Measurements from ENCODE around the gene GAGE10. TPM values are rescaled to one million over a fixed set of nuclear protein-coding genes. Genes with fewer than 3 reads are reported as not detected.

Gene GAGE10
- total RNA-seq, 2 donors from 2014 or later: not detected

DNA sequence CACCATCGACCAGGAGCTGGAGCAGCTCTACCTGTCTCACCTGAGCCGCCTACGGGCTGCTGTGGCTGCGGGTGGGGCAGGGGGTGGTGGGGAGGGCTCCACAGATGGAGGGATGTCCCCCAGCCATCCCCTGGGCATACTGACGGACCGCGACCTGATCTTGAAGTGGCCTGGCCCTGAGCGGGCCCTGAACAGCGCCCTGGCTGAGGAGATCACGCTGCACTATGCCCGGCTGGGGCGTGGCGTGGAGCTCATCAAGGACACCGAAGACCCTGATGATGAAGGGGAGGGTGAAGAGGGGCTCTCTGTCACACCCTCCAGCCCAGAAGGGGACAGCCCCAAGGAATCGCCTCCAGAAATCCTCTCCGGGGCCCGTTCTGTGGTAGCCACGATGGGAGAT is 17.3 kb upstream of the GAGE10 start:
- no peaks in the 10 kb centered on the region for H3K27me3 ChIP-seq (replicated peaks; ENCODE audit: insufficient read depth)
- intact Hi-C loops (cut with DNase I): loop anchor here (10.0 kb wide), 2 partner anchors 469 to 559 kb away; no protein-coding TSS in a partner anchor
- no peaks in the 10 kb centered on the region for H3K4me1 ChIP-seq (replicated peaks)
- TF ChIP-seq POLR2A (IDR thresholded peaks at IDR 0.05) (no peak), POLR2AphosphoS5 (IDR thresholded peaks at IDR 0.05) (no peak)
- TF ChIP-seq, protein P1, sequence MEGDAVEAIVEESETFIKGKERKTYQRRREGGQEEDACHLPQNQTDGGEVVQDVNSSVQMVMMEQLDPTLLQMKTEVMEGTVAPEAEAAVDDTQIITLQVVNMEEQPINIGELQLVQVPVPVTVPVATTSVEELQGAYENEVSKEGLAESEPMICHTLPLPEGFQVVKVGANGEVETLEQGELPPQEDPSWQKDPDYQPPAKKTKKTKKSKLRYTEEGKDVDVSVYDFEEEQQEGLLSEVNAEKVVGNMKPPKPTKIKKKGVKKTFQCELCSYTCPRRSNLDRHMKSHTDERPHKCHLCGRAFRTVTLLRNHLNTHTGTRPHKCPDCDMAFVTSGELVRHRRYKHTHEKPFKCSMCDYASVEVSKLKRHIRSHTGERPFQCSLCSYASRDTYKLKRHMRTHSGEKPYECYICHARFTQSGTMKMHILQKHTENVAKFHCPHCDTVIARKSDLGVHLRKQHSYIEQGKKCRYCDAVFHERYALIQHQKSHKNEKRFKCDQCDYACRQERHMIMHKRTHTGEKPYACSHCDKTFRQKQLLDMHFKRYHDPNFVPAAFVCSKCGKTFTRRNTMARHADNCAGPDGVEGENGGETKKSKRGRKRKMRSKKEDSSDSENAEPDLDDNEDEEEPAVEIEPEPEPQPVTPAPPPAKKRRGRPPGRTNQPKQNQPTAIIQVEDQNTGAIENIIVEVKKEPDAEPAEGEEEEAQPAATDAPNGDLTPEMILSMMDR (IDR thresholded peaks at IDR 0.05): no peak
- H3K36me3 ChIP-seq: no peaks in the 10 kb centered on the region
- DNase-seq (ENCODE audit: low spot score): no peak
- H3K4me3 ChIP-seq: no peak overlapping the region
- WGBS: 98% methylated on average over 9 of the region's 18 CpGs
- no peak overlapping the region for H3K27ac ChIP-seq
- H3K9me3 ChIP-seq: no peaks in the 10 kb centered on the region

DNA sequence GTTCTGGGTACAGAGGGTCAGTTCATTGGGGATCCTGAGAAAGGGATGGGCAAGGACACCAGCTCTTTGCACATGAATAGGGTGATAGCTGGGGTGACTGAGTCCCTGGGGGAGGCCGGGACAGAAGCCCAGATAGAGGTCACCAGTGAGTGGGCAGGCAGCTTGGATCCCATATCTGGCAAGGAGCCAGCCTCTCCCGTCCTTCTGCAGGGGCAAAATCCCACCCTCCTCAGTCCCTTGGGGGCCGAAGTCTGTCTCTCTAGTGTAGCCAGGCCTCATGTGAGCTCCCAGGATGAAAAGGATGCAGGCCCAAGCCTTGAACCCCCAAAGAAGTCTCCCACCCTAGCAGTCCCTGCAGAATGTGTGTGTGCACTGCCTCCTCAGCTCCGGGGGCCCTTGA is 16.9 kb upstream of the GAGE10 start:
- H3K27ac ChIP-seq: no peak overlapping the region
- intact Hi-C loops (cut with DNase I): loop anchor here (10.0 kb wide), 2 partner anchors 468 to 558 kb away; no protein-coding TSS in a partner anchor

DNA sequence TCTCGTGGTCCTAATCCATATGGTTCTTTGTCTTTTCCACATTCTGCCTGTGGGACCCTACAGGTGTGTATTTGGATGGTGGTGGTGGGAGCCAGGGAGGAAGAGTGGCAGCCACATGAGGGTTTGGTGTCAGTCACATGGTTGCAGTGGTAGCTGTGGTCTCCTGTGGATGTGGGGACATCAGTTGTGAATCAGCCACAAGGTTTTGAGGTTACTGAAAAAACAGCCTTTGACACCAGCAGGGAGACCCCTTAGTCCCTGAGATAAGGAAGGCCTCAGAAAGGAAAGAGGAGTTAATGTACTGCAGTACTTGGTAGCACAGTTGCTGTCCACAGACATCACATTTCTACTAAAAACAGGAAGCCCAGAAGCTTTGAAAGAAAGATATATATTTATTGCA is 15.8 kb upstream of the GAGE10 start:
- no peak for TF ChIP-seq POLR2A (IDR thresholded peaks at IDR 0.05)
- Histone ChIP-seq H3K9me3 (no peaks in the 10 kb centered on the region), H3K4me3 (no peak overlapping the region), H3K27ac (no peak overlapping the region), H3K27me3 (replicated peaks; ENCODE audit: insufficient read depth) (no peaks in the 10 kb centered on the region), H3K36me3 (no peaks in the 10 kb centered on the region), H3K4me1 (replicated peaks) (no peaks in the 10 kb centered on the region)
- WGBS: 90% methylated on average over 1 of the region's 1 CpG
- DNase-seq (ENCODE audit: low spot score): no peak
- intact Hi-C loops (cut with DNase I): loop anchor here (10.0 kb wide), 2 partner anchors 467 to 557 kb away; no protein-coding TSS in a partner anchor

More for the DNA sequence above, 16.9 kb upstream of the GAGE10 start:
- H3K9me3 ChIP-seq: no peaks in the 10 kb centered on the region
- no peaks in the 10 kb centered on the region for H3K27me3 ChIP-seq (replicated peaks; ENCODE audit: insufficient read depth)
- DNase-seq (ENCODE audit: low spot score): no peak
- 91% methylated on average over 4 of the region's 4 CpGs for WGBS
- TF ChIP-seq, protein P1 (IDR thresholded peaks at IDR 0.05): no peak
- TF ChIP-seq POLR2AphosphoS5 (IDR thresholded peaks at IDR 0.05) (no peak), POLR2A (IDR thresholded peaks at IDR 0.05) (no peak)
- no peaks in the 10 kb centered on the region for H3K36me3 ChIP-seq
- no peaks in the 10 kb centered on the region for H3K4me1 ChIP-seq (replicated peaks)
- H3K4me3 ChIP-seq: no peak overlapping the region

DNA sequence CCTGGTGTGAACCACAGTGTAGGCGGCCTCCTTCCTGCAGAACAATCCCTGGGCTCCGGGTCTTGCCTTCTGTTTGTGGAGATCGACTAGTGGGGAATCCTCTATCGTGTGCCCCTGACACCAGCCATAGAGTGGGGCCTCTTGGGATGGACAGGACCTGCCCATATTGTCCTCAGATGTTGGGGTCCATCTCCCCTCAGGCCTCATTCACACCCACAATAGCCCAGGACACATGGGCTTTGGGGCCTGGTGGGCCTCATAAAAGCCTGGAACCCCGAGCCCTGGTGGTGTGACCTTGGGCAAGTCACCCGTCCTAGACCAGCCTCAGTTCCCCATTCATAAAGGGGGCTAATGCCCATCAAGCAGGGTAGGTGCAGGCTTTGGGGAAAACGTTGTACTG is 13.2 kb upstream of the GAGE10 start:
- H3K4me3 ChIP-seq: no peak overlapping the region
- no peaks in the 10 kb centered on the region for H3K27me3 ChIP-seq (replicated peaks; ENCODE audit: insufficient read depth)
- TF ChIP-seq, protein P1 (IDR thresholded peaks at IDR 0.05): no peak
- TF ChIP-seq POLR2A (IDR thresholded peaks at IDR 0.05): no peak
- TF ChIP-seq POLR2AphosphoS5 (IDR thresholded peaks at IDR 0.05): no peak
- WGBS: 86% methylated on average over 6 of the region's 7 CpGs
- no peaks in the 10 kb centered on the region for H3K9me3 ChIP-seq
- no peak for DNase-seq (ENCODE audit: low spot score)
- no peaks in the 10 kb centered on the region for H3K36me3 ChIP-seq
- intact Hi-C loops (cut with DNase I): no loop called here
- no peaks in the 10 kb centered on the region for H3K4me1 ChIP-seq (replicated peaks)
- H3K27ac ChIP-seq: no peak overlapping the region

DNA sequence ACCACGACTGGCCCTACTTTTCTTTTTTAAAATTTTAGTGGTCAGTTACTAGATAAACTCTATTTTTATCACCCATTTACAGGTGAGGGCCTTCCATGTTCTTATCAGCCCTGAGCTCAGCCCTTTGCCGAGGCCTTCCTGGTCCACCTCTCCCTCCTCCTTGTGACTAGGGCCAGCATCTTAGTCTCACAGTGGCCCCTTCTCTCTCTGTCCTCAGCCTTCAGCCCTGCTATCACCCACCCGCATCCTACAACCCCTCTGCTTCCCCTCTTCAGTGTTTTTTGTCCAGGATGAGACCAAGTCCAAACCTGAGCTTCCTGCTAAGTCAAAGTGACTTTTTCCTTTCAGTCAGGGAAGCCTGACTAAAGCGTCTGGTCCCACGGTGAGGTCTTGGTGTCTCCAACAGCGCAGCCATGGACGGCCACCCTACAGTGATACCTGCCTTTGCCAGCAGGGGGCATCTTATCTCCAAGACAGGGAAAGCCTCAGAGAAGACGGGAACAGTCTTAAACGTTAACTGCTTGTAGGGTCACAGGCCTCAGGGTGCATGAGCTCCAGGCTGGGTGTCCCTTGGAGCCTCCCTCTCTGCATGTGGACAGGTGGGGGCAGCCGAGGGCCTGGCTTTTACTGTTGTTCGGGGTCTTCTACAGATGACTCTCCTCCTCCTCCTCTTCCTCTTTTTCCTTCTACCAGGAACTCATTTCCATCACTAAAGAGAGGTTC is 11.7 kb upstream of the GAGE10 start:
- Histone ChIP-seq H3K9me3 (no peaks in the 10 kb centered on the region), H3K27ac (no peak overlapping the region), H3K4me1 (replicated peaks) (no peaks in the 10 kb centered on the region), H3K27me3 (replicated peaks; ENCODE audit: insufficient read depth) (no peaks in the 10 kb centered on the region), H3K36me3 (no peaks in the 10 kb centered on the region), H3K4me3 (no peak overlapping the region)
- intact Hi-C loops (cut with DNase I): no loop called here
- DNase-seq (ENCODE audit: low spot score): peak; percentile 19
- TF ChIP-seq POLR2AphosphoS5 (IDR thresholded peaks at IDR 0.05): no peak
- TF ChIP-seq, protein P1 (IDR thresholded peaks at IDR 0.05): peak; percentile 25 to 68 (median 60)
- 23% methylated on average over 11 of the region's 11 CpGs for WGBS

Data from prostate gland (tissue), 2 donors.